ENCODE measurements around the gene THAP11. TPM values are rescaled to one million over a fixed set of nuclear protein-coding genes. Genes with fewer than 3 reads are reported as not detected.
A peak's percentile ranks its signal among the peaks of the same experiment; 100 is the strongest.

The THAP11 gene
- total RNA-seq, 4 donors from 2014 or later, result 24.7 to 44.1 (median 32.7) TPM

DNA sequence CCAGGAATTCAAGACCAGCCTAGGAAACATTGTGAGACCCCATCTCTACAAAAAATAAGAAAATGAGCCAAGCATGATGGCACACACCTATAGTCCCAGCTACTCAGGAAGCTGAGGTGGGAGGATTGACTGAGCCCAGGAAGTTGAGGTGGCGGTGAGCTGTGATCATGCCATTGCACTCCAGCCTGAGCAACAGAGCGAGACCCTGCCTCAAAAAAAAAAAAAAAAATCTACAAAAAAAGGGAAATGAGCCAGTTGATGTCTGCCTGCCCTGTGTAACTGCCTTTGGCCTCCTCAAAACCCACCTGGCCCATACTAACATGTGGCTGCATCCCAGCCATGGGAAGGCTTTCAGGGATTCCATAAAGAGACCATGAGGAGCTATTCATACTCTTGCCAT lies 40.2 kb upstream of the THAP11 start:
- no peak for DNase-seq
- H3K27ac ChIP-seq, result no peak overlapping the region
- WGBS, 2 donors (ENCODE audit: low coverage in 1 of 2), result 81% methylated on average over 2 of the region's 2 CpGs; no CpG with 5 or more reads in 1 of the 2 donors
- in situ Hi-C loops (cut with MboI; ENCODE audit: low pct_ligation_motif_present in 1 of 4, low pct_unique_long_range_greater_than_20kb in 1 of 4, low sequenced_read_pairs in 3 of 4), result no loop called here
- H3K9me3 ChIP-seq, result no peaks in the 10 kb centered on the region
- intact Hi-C loops (cut with DNase I; ENCODE audit: low total_unique reads), result no loop called here
- H3K27me3 ChIP-seq, result no peaks in the 10 kb centered on the region
- peaks cover 0 to 7% (median 0%) of the 10 kb centered on the region in 4 donors for H3K36me3 ChIP-seq
- H3K4me3 ChIP-seq, result no peak overlapping the region
- TF ChIP-seq POLR2AphosphoS5 (IDR thresholded peaks at IDR 0.05) (no peak), CTCF (IDR thresholded peaks at IDR 0.05) (no peak), EP300 (IDR thresholded peaks at IDR 0.05; ENCODE audit: low read depth) (no peak), POLR2A (IDR thresholded peaks at IDR 0.05) (no peak)
- H3K4me1 ChIP-seq, result peaks cover 5 to 24% (median 11%) of the 10 kb centered on the region in 4 donors

- Histone ChIP-seq H3K27me3 (no peaks in the 10 kb centered on the region), H3K36me3 (peaks cover 0 to 7% (median 0%) of the 10 kb centered on the region in 4 donors), H3K27ac (no peak overlapping the region), H3K4me1 (peaks cover 10 to 31% (median 16%) of the 10 kb centered on the region in 4 donors), H3K4me3 (no peak overlapping the region), H3K9me3 (no peaks in the 10 kb centered on the region)
- DNase-seq, result no peak
- 81 to 100% methylated on average over 1 to 3 of the region's 3 CpGs for WGBS, 2 donors (ENCODE audit: low coverage in 1 of 2)
- intact Hi-C loops (cut with DNase I; ENCODE audit: low total_unique reads) (no loop called here), in situ Hi-C loops (cut with MboI; ENCODE audit: low pct_ligation_motif_present in 1 of 4, low pct_unique_long_range_greater_than_20kb in 1 of 4, low sequenced_read_pairs in 3 of 4) (no loop called here)
- TF ChIP-seq EP300 (IDR thresholded peaks at IDR 0.05; ENCODE audit: low read depth) (no peak), CTCF (IDR thresholded peaks at IDR 0.05) (no peak), POLR2A (IDR thresholded peaks at IDR 0.05) (no peak), POLR2AphosphoS5 (IDR thresholded peaks at IDR 0.05) (no peak)
Observed at GRCh38 chr16:67803894-67804293, 38.2 kb upstream of the THAP11 start.

DNA sequence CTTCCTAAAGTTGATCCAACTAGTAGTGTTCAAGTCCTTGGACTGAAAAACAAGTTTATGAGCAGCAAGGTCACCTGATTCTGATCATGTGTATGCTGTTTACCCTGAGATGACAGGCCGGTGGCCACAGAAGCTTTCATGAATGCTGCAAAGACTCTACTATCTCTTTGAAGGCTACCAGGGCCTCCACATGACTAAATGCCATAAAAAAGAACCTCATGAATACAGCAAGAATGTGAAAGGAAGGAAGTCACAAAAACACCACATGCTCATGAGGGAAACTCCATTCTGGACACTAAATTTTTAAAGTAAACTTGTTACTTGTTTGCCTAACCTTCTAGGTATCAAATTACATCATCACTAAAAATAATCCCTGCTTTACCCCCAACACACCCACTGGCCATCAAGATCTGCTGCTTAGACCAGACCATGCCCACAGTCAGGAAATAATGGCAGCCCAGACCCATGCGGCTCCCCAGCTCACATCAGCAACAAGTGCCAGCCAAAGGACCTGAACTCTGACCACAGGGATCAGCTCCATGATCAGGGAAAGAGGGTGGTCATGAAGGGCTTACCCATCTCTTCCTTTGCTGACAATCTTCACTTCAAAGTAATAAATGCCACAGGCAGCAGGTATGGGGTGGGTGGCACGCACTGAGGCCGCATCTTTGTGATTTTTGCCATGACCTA lies 37.1 kb upstream of the THAP11 start:
- H3K36me3 ChIP-seq, result peaks cover 0 to 1% (median 0%) of the 10 kb centered on the region in 4 donors
- H3K27ac ChIP-seq, result peak overlapping the region in 1 of 4 donors; percentile 81
- in situ Hi-C loops (cut with MboI; ENCODE audit: low pct_ligation_motif_present in 1 of 4, low pct_unique_long_range_greater_than_20kb in 1 of 4, low sequenced_read_pairs in 3 of 4), result no loop called here
- WGBS, 2 donors (ENCODE audit: low coverage in 1 of 2), result 78% methylated on average over 4 of the region's 4 CpGs; no CpG with 5 or more reads in 1 of the 2 donors
- peak overlapping the region in 2 of 4 donors; percentile 76 to 82 for H3K4me3 ChIP-seq
- TF ChIP-seq EP300 (IDR thresholded peaks at IDR 0.05; ENCODE audit: low read depth) (no peak), POLR2A (IDR thresholded peaks at IDR 0.05) (no peak), CTCF (IDR thresholded peaks at IDR 0.05) (no peak), POLR2AphosphoS5 (IDR thresholded peaks at IDR 0.05) (no peak)
- H3K4me1 ChIP-seq, result peaks cover 10 to 31% (median 16%) of the 10 kb centered on the region in 4 donors
- no peaks in the 10 kb centered on the region for H3K27me3 ChIP-seq
- intact Hi-C loops (cut with DNase I; ENCODE audit: low total_unique reads), result no loop called here
- H3K9me3 ChIP-seq, result no peaks in the 10 kb centered on the region
- DNase-seq, result no peak

GRCh38 chr16:67805718-67806427 lies 36.2 kb upstream of the THAP11 start:
- peak; percentile 21 for DNase-seq
- 0% methylated on average over 18 of the region's 26 CpGs; no CpG with 5 or more reads in 1 of the 2 donors for WGBS, 2 donors (ENCODE audit: low coverage in 1 of 2)
- in situ Hi-C loops (cut with MboI; ENCODE audit: low pct_ligation_motif_present in 1 of 4, low pct_unique_long_range_greater_than_20kb in 1 of 4, low sequenced_read_pairs in 3 of 4), result no loop called here

More at GRCh38 chr16:67805718-67806427, 36.2 kb upstream of the THAP11 start:
- intact Hi-C loops (cut with DNase I; ENCODE audit: low total_unique reads), result no loop called here
- Histone ChIP-seq H3K27ac (peak overlapping the region; percentile 79 to 89 (median 85)), H3K4me3 (peak overlapping the region; percentile 76 to 97 (median 79)), H3K4me1 (peaks cover 10 to 25% (median 16%) of the 10 kb centered on the region in 4 donors), H3K27me3 (no peaks in the 10 kb centered on the region), H3K9me3 (no peaks in the 10 kb centered on the region), H3K36me3 (no peaks in the 10 kb centered on the region)
- TF ChIP-seq POLR2A (IDR thresholded peaks at IDR 0.05) (no peak), POLR2AphosphoS5 (IDR thresholded peaks at IDR 0.05) (no peak), EP300 (IDR thresholded peaks at IDR 0.05; ENCODE audit: low read depth) (no peak), CTCF (IDR thresholded peaks at IDR 0.05) (no peak)

Measured in transverse colon (tissue), 4 donors.